IMR-90 (cell line): ENCODE results near the gene RSPH10B2. TPM values are rescaled to one million over a fixed set of nuclear protein-coding genes. Genes with fewer than 3 reads are reported as not detected.
"Not testable (repeated sequence)": the region's sequence is repeated elsewhere in the genome, so short reads cannot be mapped to it uniquely, and the experiment has no call there.

Experiments used
- ATAC-seq: fragments of 200-7000 bp; cut with Tn5 transposase; 2 replicates; pipeline ENCODE4 v1.9.1; 2020; ENCODE audit warnings: low read depth, mild to moderate bottlenecking, moderate library complexity
- BruUV-seq: library from RNA; stranded (reverse); fragments of 400-500 nt; replicated peaks from 2 replicates; lab custom pipeline; 2021; lab: Mats Ljungman, UMichigan
- CTCF ChIA-PET: fragments of 300-600 bp; formaldehyde crosslinking; extraction: SDS; loops from one replicate; lab custom pipeline; 2021; ENCODE audit warnings: antibody characterized with exemption; lab: Yijun Ruan, JAX
- POLR2A ChIA-PET: fragments of 300-600 bp; sonication (Branson Sonifier 250); formaldehyde crosslinking; loops from one replicate; lab custom pipeline; 2022; ENCODE audit warnings: antibody characterized with exemption; ENCODE audit not compliant: unreplicated experiment; lab: Charles Lee
- DNase-seq: peaks from one replicate; pipeline ENCODE4 v3.0.0; 2013
- H2AFZ ChIP-seq: replicated peaks from 2 replicates; pipeline ENCODE3; 2013; ENCODE audit warnings: low read length, mild to moderate bottlenecking; ENCODE audit not compliant: poor library complexity
- H2AK5ac ChIP-seq: 2 replicates; pipeline ENCODE4 v1.6.1; 2013; ENCODE audit warnings: low read depth, low read length, inconsistent platforms
- H2AK9ac ChIP-seq: replicated peaks from 2 replicates; pipeline ENCODE3; 2013; ENCODE audit warnings: mild to moderate bottlenecking, low read depth, low read length, moderate library complexity; ENCODE audit not compliant: poor library complexity
- H2BK120ac ChIP-seq: 2 replicates; pipeline ENCODE4 v1.6.1; 2013; ENCODE audit warnings: low read depth, low read length, inconsistent platforms
- H2BK15ac ChIP-seq: 3 replicates; pipeline ENCODE4 v1.6.1; 2013; ENCODE audit warnings: low read depth, low read length, inconsistent platforms
- H2BK20ac ChIP-seq: 2 replicates; pipeline ENCODE4 v1.6.1; 2013; ENCODE audit warnings: low read depth, mild to moderate bottlenecking, inconsistent platforms, low read length, moderate library complexity
- H2BK5ac ChIP-seq: 2 replicates; pipeline ENCODE4 v1.6.1; 2013; ENCODE audit warnings: mild to moderate bottlenecking, low read depth, low read length, inconsistent platforms; ENCODE audit not compliant: poor library complexity, severe bottlenecking
- H3K14ac ChIP-seq: replicated peaks from 2 replicates; pipeline ENCODE4 v1.6.1; 2013; ENCODE audit warnings: low read depth, low read length, inconsistent platforms
- H3K18ac ChIP-seq: 2 replicates; pipeline ENCODE4 v1.6.1; 2013; ENCODE audit warnings: low read depth, low read length, control low read depth
- H3K23ac ChIP-seq: 2 replicates; pipeline ENCODE4 v1.6.1; 2013; ENCODE audit warnings: low read depth, low read length, inconsistent platforms
- H3K27ac ChIP-seq: 2 replicates; pipeline ENCODE4 v1.5.1; 2013; ENCODE audit warnings: mild to moderate bottlenecking, control low read depth, low read length; ENCODE audit not compliant: insufficient read depth
- H3K27me3 ChIP-seq: 2 replicates; pipeline ENCODE4 v1.6.1; 2013; ENCODE audit warnings: low read length; ENCODE audit not compliant: control insufficient read depth, insufficient read depth
- H3K36me3 ChIP-seq: 2 replicates; pipeline ENCODE4 v1.6.1; 2013; ENCODE audit warnings: low read length, mixed read lengths; ENCODE audit not compliant: control insufficient read depth, insufficient read depth
- H3K4ac ChIP-seq: 2 replicates; pipeline ENCODE4 v1.6.1; 2013; ENCODE audit warnings: low read depth, low read length, inconsistent platforms
- H3K4me1 ChIP-seq: 2 replicates; pipeline ENCODE4 v1.6.1; 2013; ENCODE audit warnings: low read length, mixed read lengths; ENCODE audit not compliant: control insufficient read depth, insufficient read depth
- H3K4me2 ChIP-seq: 2 replicates; pipeline ENCODE4 v1.6.1; 2013; ENCODE audit warnings: low read depth, mild to moderate bottlenecking, control low read depth, low read length, moderate library complexity
- H3K4me3 ChIP-seq: 2 replicates; pipeline ENCODE4 v1.5.1; 2013; ENCODE audit warnings: low read depth, mild to moderate bottlenecking, control low read depth, low read length, moderate library complexity; ENCODE audit not compliant: insufficient read depth
- H3K56ac ChIP-seq: 2 replicates; pipeline ENCODE4 v1.6.1; 2013; ENCODE audit warnings: low read length, inconsistent platforms; ENCODE audit not compliant: insufficient read depth; ENCODE audit errors: extremely low read depth
- H3K79me1 ChIP-seq, 2 experiments: 2 replicates each; pipeline ENCODE4 v1.6.1; 2013; ENCODE audit warnings: low read length in 2 of 2, inconsistent platforms in 1 of 2, low read depth in 1 of 2
- H3K9ac ChIP-seq: 2 replicates; pipeline ENCODE4 v1.6.1; 2013; ENCODE audit warnings: low read depth, low read length, control low read depth
- H3K9me1 ChIP-seq: 2 replicates; pipeline ENCODE4 v1.6.1; 2013; ENCODE audit warnings: low read length, inconsistent platforms; ENCODE audit not compliant: insufficient read depth
- H3K9me3 ChIP-seq: 2 replicates; pipeline ENCODE4 v1.6.1; 2013; ENCODE audit warnings: low read length; ENCODE audit not compliant: control insufficient read depth, insufficient read depth
- H4K20me1 ChIP-seq: 2 replicates; pipeline ENCODE4 v1.6.1; 2013; ENCODE audit warnings: low read length, inconsistent platforms; ENCODE audit not compliant: insufficient read depth
- H4K5ac ChIP-seq: 2 replicates; pipeline ENCODE4 v1.6.1; 2013; ENCODE audit warnings: mild to moderate bottlenecking, low read depth, low read length, control low read depth
- H4K8ac ChIP-seq, 2 experiments: 2 replicates each; pipeline ENCODE4 v1.6.1; 2013; ENCODE audit warnings: low read depth in 2 of 2, low read length in 2 of 2, control low read depth in 1 of 2, inconsistent platforms in 1 of 2
- H4K91ac ChIP-seq: 2 replicates; pipeline ENCODE4 v1.6.1; 2013; ENCODE audit warnings: low read depth, low read length, inconsistent platforms; ENCODE audit not compliant: insufficient read depth
- WGBS, 2 experiments: methylation state at CpG; one replicate each; pipeline versions ENCODE4 v1.1.5 to v1.1.7; 2013; ENCODE audit warnings: missing lambda C conversion rate in 2 of 2; ENCODE audit not compliant: insufficient read length in 1 of 2; ENCODE audit errors: extremely low coverage in 2 of 2; 5-methylcytosine and 5-hydroxymethylcytosine counted together
- dilution Hi-C: fragments of 300-500 bp; cut with HindIII; formaldehyde crosslinking; loops from one replicate; pipeline ENCODE4 v1.14.3; 2018; ENCODE audit warnings: low sequenced_read_pairs; ENCODE audit not compliant: unreplicated experiment
- in situ Hi-C: fragments of 300-500 bp; cut with MboI; formaldehyde crosslinking; loops from 3 replicates; pipeline ENCODE4 v1.14.3; 2019; ENCODE audit warnings: low sequenced_read_pairs, inconsistent platforms, mixed read lengths
- intact Hi-C: fragments of 100-400 bp; cut with micrococcal nuclease; formaldehyde crosslinking; loops from 2 replicates; pipeline ENCODE4 v1.10.0; 2022
- polyA plus RNA-seq, 3 experiments: library from polyadenylated mRNA; depleted of rRNA; stranded (reverse); fragments of >200 nt; gene quantifications; 2 replicates each; pipeline ENCODE4 v1.2.3, GENCODE V29; 2012; ENCODE audit warnings: low replicate concordance in 1 of 3
- total RNA-seq: library from RNA; depleted of rRNA; stranded (reverse); fragments of >200 nt; gene quantifications from 2 replicates; pipeline ENCODE4 v1.2.3, GENCODE V29; 2012

RSPH10B2 gene
- total and polyA plus RNA-seq, 2 of the 4 experiments (the other 2 are of a cell fraction), result not detected

GRCh38 chr7:6842278-6842921 lies 88.5 kb downstream of the RSPH10B2 start:
- H3K27ac ChIP-seq, intact Hi-C loops, H3K18ac ChIP-seq, H2AK5ac ChIP-seq, H3K4me3 ChIP-seq, H3K56ac ChIP-seq, H4K20me1 ChIP-seq, H2BK120ac ChIP-seq, H3K23ac ChIP-seq, CTCF ChIA-PET, BruUV-seq, H3K27me3 ChIP-seq, H3K9ac ChIP-seq, H2BK5ac ChIP-seq, H4K5ac ChIP-seq, H4K8ac ChIP-seq, H4K91ac ChIP-seq, H3K79me1 ChIP-seq, H3K36me3 ChIP-seq, H2AK9ac ChIP-seq, in situ Hi-C loops, H3K9me1 ChIP-seq, POLR2A ChIA-PET, H3K4me1 ChIP-seq, DNase-seq, H3K14ac ChIP-seq, H2BK20ac ChIP-seq, H2BK15ac ChIP-seq, H3K9me3 ChIP-seq, H3K4me2 ChIP-seq, ATAC-seq, dilution Hi-C loops, H3K4ac ChIP-seq, H2AFZ ChIP-seq: not testable (repeated sequence)
- WGBS, 2 experiments, result 41% methylated on average over 7 of the region's 20 CpGs; no CpG with 5 or more reads in 1 of the 2 experiments

- intact Hi-C loops, result not testable (repeated sequence)
Measured at GRCh38 chr7:6843092-6843491, 89.2 kb downstream of the RSPH10B2 start.

More at GRCh38 chr7:6843092-6843491, 89.2 kb downstream of the RSPH10B2 start:
- 17% methylated on average over 1 of the region's 5 CpGs; no CpG with 5 or more reads in 1 of the 2 experiments for WGBS, 2 experiments
- POLR2A ChIA-PET, H2AK5ac ChIP-seq, H4K5ac ChIP-seq, H3K27me3 ChIP-seq, H3K4ac ChIP-seq, ATAC-seq, H3K56ac ChIP-seq, H3K4me1 ChIP-seq, H3K9ac ChIP-seq, H2BK20ac ChIP-seq, H3K9me1 ChIP-seq, H3K36me3 ChIP-seq, BruUV-seq, DNase-seq, H2BK120ac ChIP-seq, H4K8ac ChIP-seq, H3K23ac ChIP-seq, H2BK5ac ChIP-seq, H4K20me1 ChIP-seq, H4K91ac ChIP-seq, dilution Hi-C loops, H2BK15ac ChIP-seq, H3K9me3 ChIP-seq, in situ Hi-C loops, H2AFZ ChIP-seq, H3K14ac ChIP-seq, H2AK9ac ChIP-seq, H3K27ac ChIP-seq, H3K4me2 ChIP-seq, H3K18ac ChIP-seq, H3K79me1 ChIP-seq, CTCF ChIA-PET, H3K4me3 ChIP-seq: not testable (repeated sequence)
